NCI-H128 (cell line): Measurements from ENCODE around the gene IFT20.
"Not testable (repeated sequence)": the region's sequence is repeated elsewhere in the genome, so short reads cannot be mapped to it uniquely, and the experiment has no call there.

Source experiments
- DNase-seq: peaks from one replicate; lab custom pipeline; 2025; ENCODE audit not compliant: unreplicated experiment; lab: John Stamatoyannopoulos, UW

The IFT20 gene

DNA sequence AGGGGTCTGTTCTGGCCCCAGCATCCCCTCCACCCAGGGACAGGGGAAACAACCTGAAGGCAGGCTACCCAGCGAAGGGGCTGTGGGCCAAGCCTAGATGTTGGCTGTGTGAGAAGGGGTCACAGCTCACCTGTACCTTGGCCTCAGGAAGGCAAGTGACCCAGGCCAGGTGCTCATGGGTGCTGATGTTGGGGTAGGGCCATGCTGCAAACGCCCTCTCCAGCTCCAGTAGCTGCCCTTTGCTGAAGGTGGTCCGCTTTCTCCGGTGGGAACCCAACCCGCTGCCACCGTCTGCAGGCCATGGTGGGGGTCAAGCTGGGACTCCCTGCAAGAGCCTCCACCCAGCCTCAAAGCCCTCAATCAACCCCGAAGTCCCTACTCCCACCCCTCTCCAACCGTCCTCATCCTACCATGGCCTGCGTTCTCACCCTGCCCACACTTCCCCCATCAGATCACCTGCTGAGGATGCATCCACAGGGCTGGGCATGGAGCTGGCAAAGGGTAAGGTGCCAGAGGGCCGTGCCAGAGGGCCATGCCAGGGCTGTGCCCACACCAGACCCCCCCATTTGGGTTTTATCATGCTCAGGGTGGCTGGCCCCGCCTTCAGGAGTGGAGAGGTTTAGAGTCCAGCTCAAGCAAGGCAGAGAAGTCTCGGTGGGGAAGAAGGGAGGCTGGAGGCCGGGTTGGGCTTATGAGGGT lies 29.5 kb upstream of the IFT20 start, which contains the start of gene SEBOX:
TSS of gene SEBOX (minus strand) at position 535 of the 699 bp plus-strand sequence. CDS start at position 487, 48 bp downstream.
- DNase-seq: no peak

DNA sequence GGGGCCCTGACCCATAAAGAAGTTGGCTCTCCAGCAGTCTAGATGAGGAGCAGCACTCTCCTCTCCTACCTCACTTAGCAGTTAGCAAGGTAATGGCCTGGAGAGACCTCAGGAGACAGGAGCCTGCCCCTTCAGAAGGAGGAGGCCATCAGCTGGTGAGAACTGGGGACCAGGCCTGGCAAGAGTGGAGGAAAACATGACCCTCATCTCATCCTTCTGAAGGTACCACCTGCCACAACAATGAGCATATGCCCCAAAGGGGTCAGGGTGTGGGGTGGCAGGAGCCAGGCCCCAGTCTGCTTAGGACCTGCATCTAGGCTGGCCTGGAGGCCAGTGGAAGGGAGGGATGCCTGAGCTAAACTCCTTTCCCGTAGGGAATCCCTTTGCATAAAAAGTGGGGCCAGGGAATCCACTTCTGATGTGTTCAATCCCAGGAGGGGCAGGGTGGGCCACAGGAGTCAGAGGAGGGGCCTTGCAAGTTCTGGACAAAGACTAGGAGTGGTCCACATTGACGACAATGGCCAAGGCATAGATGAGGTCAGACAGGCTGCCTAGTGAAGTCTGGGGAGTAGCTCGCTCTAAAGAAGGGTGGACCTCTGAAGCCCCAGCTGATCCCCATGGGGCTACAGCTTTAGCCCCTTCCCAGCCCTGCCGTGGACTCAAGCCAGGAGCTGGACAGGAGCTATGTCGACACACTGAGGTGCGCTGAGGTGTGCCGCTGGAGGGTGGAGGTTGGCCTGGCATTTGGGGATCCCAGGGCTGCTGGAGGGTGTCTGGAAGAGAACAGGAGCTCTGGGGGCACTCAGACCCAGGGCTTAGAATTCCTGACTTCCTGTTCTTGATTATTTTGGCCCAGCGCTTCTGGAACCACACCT lies 28.7 kb upstream of the IFT20 start:
- no peak for DNase-seq

DNA sequence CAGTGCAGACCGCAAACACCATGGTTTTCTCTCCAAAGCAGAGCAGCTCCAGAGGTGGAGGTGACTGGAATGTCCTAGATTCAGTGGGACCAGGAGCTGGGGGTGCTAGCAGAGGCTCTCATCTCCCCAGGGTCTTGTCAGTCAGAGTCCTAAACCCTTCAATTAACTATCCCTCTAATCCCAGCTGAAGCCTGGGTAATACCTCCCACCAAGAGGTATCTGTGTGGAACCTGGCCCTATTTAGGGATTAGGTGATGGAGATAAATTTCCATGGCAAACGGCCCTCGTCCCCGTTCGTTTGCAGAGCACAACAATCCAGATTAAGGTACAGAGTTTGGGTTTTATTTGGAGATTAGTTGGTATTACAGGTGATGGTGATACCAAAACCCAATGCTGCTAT lies 27.9 kb upstream of the IFT20 start:
- DNase-seq: no peak

DNA sequence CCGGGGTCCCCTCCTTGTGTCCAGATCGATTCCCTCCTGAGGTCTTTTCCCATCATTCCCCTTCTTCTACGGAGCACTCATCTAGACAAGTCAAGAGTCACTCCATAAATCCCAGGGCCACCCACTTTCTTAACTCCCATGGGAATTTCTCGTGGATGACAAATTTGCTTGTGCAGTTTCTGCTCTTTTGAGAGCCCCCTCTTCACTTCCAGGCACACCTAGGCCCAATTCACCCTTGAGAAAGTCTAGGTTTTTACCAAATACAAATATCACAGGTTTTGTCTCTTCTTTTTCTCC lies 22.6 kb upstream of the IFT20 start:
- DNase-seq: no peak

DNA sequence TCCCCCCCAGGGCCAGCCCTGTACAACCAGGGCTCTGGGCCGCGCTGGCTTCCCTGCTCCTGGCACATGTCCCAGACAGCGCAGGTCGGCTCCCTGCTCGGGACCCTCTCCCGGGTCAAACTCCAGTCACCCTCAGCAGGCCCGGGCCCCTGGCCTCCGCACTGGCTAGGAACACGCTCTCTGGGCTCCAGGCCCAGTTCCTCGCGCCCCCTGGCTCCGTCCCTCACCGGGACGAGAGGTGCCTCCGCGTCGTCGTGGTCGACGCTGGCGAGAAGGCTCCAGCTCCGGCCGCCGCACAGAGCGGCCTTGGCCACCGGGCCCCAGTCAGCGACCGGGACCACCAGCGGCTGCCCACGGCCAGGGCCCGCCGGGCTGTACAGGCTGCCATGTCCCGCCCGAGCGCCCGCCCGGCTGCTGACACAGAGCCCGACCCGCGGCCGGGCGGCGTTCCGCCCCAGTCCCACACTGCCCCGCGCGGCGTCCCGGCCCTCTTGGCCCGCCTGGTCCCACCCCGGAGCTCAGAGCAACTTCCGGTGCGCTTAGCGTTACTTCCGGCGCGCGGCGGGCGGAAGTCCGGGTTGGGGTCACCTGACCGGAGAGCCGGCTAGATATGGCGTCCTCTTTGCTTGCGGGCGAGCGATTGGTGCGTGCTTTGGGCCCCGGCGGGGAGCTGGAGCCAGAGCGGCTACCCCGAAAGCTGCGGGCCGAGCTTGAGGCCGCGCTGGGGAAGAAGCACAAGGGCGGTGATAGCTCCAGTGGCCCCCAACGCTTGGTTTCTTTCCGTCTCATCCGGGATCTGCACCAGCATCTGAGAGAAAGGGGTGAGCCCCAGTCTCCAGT lies 22.0 kb upstream of the IFT20 start, which contains the start of gene POLDIP2:
TSS of gene POLDIP2 (minus strand) at position 467 of the 840 bp plus-strand sequence. CDS start at position 388, 79 bp downstream.
- peak; percentile 78 for DNase-seq

DNA sequence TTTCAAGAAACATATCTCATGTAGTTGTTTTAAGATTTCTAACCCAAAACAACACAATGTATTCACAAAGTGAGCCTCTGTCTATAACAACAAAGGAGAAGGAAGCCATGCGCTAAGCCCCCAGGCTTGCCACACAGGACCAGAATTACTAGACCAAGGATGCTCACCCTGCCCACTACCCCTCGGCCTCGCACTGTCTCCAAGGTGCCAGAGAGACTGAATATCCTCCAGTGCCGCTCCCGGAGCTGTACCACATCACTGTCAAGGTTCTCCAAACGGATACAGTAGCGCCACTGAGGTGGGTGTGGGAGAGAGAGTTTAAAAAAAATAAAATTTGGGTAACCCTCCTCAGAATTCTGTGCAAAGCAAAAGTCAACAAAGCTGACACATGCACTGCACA lies 15.0 kb upstream of the IFT20 start:
- no peak for DNase-seq

DNA sequence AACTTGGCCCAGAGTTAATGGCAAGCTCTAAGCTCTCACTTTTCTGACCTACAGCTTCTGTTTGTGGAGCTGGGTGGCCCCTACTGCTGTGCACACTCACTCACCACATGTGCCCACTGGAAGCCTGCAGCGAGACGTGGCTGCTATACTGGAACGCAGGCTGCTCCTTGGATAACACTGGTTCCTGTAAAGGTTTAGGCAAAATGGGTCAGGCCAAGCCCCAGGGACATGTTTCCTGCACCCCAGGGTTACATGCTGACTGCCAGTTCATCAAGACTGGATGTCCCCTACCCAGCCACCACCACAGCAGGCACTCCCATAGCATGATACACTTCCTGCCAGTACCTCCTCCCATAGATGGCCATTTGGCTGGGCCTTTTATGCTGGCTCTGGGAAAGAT lies 13.7 kb upstream of the IFT20 start:
- DNase-seq: no peak

DNA sequence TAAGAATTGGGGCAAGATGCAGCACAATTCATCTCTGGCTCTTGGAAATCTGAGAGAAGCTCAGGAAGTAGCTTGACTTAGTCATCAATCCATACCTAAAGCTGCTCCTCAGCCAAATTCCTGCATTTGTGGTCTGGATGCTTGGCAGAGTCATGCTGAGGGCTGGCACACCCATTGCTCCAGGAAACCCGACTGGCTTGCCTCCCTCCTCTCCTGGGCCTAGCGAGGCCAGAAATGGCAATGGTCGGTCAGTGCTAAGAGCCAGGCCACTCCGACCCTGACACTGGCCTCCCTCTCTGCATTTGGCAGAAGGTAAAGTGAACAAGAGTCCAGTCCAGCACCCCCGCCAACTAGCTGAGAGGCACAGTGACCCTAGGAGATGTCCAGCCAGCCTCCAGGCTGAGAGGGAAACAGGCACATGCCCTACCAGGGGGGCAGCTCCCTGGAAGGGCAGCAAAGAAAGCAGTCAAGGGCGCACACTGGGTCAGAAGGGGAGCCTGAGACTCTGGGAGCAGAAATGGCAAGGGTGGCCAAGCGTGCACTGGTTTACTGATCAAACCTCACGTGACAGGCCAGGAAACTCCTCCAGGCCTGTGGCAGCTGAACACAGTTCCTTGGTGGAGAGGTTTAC lies 12.1 kb upstream of the IFT20 start:
- no peak for DNase-seq

DNA sequence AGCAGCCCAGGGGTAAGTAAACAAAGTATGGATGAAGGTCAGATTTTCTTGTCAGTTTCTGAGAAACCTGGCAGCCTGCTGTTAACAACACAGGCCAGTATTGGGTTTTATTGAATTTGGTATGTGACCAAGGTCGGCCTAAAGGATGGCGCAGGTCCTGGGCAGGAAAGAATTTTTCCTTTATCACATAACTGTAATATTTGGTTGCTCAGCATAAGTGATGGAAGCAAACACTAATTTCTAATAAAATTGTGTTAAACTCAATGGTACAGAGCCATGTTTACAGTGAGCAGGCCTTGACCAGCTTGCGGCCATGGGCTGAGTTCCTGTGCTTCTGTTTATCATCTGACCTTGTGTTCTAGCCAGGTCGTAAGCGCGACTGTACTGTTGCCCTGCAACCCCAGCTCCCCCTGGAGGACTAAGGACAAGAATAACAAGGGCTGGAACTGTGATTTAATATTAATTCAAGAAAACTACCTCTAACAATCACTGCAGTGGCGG lies 11.5 kb upstream of the IFT20 start:
- no peak for DNase-seq

DNA sequence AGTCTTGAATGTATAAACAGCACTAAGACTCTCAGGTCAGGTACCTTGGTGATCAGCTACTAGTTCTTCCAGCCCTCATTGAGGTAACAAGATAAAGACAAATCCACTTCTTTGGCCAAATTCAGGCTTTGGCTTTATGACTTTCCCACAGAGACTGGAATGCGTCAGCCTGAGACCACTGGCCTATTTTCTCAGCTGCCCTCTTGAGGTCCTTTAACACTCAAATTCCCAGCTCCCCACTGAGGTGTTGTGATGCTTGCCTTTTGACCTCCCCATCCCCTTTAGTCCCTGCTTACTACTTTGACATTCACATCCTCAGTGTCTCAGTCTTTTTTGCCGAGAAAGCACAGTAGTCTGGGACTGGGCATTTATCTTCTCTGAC lies 10.9 kb upstream of the IFT20 start:
- no peak for DNase-seq

DNA sequence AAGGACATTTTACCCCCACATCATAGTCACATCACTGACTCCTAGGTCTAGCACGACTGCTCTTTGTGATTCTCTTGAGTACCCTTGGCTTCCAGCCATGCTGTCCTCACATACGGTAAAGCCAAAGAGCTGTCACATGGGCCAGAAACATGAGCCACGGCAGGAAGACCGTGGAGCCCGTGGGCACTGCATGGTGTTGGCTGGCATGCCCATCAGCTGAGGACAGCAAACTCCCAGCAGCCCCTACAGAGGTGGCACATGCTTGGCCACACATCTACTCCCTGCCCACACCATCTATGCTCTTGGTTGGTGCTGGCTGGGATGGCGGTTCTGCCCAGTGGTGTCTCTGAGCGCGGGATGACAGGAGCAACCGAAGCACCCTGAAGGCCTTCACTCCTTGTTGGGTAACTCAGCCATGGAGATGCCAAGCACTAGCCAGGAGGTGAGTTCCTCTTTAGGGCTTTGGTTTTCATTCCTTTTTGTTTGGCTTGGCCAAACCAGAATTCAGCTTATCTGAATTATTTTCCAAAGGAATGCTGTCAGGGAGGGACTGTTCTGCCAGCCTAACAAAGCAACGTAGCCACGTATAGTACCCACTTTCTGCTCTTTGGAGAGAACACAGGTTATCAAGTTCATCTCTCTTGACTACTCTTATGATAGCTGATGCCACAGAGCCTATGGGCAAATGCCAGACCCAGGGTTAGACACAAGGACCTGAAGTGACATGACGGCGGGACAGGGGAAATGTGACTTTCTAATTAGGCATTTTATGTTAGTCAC lies 10.3 kb upstream of the IFT20 start:
- DNase-seq: no peak

DNA sequence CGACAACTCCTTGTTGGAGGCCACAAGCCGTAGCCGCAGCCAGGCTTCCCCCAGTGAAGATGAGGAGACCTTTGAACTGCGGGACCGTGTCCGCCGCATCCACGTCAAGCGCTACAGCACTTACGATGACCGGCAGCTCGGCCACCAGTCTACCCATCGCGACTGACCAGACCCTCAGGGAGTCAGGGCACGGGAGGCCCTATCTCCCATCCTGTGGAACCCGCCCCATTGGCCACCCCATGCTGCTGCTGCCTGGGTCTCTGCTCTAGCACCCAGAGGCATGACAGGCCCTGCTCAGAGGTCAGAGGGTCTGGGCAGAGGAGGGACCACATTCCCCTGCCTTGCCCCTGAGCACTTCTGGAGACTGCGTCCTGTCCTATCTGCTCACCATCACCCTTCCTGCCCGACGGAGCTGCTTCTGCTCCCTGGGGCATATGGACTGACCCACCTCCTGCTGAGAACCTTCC lies 9.2 kb upstream of the IFT20 start:
- no peak for DNase-seq

DNA sequence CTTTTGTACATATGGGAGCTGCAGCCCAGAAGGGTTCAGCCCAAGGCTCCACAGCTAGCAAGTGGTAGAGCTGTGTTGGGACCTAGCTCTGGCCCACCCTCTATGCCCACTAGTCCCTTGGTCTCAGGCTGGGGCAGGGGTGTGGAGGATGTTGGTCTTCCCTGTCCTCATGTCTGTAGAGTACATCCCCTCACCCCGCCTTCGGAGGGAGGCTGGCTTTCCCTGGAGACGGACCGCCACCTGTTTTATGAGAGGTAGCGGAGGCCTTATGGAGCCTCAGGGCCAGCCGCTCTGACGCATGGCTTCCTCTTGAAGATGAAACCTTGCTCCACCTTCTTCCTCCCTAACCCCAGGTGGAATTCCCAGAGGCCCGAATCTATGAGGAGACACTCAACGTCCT lies 8.7 kb upstream of the IFT20 start:
- DNase-seq: no peak

DNA sequence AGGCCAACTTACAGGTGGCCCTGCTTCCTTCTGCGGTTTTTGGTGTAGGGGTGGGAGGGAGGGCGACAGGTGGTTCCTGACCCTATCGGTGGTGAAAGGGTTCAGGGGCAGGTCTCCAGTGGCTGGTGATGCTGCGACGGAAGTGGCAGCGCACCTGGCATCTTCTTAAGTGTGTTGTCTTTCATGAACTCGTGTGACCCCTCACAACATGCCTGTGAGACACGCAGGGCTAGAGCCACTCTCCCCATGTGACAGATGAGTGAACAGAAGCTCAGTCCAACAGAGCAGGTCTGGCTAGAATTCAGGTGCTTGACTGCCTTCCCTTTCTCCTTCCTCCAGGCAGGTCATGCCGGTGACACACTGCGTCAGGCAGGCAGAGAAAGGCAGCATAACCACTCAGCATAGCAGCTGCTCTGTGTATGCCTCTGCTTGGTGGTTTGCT lies 8.2 kb upstream of the IFT20 start:
- DNase-seq: no peak

DNA sequence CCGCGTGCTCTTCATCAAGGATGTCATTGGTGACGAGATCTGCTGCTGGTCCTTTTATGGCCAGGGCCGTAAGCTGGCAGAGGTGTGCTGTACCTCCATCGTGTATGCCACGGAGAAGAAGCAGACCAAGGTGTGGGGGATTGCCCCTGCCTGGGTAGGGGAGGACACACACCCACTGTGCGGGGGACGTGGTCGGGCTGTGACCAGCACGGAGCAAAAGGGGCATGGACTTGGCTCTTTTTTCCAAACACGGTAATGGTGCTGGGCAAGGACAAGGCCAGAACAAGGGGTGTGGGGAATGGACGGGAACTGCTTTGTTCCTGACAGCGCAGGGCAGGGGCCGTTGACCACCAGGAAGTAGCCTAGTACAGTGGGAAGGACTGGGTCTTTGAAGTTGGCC lies 7.0 kb upstream of the IFT20 start:
- DNase-seq: no peak

DNA sequence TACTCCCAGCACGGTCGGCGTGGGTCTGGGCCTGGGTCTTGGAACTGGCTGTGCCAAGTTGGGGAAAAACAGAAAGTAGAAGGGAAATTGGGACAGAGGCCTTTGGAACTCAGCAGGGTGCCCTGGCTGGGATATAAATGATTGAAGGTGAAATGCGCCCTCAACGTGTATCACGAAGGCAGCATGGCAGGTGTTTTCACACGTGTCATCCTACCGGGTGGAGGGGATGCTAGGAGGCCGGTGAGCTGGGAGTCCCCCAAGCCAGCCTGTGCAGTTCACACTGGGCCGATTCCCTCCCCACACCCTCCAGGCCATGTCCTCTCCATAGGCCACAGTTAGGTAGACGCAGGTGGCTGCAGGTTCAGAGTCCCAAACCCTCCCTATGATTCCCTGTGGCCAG lies 6.2 kb upstream of the IFT20 start:
- no peak for DNase-seq

DNA sequence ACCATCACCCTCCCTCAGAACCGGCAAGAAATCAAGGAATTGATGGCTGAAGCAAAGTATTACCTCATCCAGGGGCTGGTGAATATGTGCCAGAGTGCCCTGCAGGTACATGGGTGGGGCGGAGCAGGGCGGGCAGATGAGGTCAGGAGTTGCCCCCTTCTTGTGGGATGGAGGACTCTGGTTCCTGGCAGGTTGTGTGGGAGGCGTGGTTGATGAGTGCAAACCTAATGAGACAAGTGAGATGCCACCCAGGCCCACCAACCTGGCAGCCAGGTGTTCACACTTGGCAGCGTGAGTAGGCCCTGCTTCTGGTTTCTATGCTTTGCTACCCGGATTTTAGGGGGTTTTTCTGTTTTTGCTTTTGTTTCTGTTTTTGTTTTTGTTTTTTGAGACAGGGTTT lies 5.1 kb upstream of the IFT20 start:
- DNase-seq: no peak

DNA sequence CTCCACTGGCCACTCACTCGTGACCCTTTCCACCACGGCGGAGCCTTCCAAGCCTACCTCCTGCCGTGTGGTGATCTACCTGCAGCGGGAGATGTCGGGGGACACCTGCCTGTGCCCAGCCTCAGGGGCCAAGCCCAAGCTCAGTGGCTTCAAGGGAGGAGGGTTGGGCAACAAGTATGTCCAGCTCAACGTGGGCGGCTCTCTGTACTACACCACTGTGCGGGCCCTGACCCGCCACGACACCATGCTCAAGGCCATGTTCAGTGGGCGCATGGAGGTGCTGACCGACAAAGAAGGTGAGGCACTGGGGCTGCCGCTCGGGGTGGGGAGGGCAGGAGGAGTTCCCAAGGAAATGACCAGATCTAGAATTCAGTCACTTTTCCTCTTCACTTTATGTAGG lies 4.2 kb upstream of the IFT20 start:
- DNase-seq: no peak

DNA sequence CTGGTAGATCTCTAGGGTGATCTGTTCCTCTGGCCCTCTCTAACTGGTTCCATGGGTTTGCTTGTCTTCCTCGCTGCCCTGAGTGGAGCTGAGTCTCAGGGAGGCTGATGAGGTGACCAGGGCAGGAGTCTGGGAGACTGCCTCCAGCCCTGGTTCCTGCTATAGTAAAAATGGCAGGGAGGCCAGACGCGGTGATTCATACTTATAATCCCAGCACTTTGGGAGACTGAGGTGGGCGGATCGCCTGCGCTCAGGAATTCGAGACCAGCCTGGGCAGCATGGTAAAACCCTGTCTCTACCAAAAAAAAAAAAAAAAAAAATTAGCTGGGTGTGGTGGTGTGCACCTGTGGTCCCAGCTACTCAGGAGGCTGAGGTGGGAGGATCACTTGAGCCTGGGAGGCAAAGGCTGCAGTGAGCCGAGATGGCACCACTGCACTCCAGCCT lies 3.5 kb upstream of the IFT20 start:
- DNase-seq: not testable (repeated sequence)
